Measurements from ENCODE around the gene KREMEN2.

KREMEN2 gene

GRCh38 chr16:2976201-2976600, 12.1 kb downstream of the KREMEN2 start:
- DNase-seq = peak in 12 of 58 donors; percentile 3 to 43 (median 24)

- no peak for DNase-seq
These were observed 12.6 kb downstream of the KREMEN2 start for GRCh38 chr16:2976673-2977072.

GRCh38 chr16:2977440-2977839, 13.4 kb downstream of the KREMEN2 start:
- peak in 31 of 58 donors; percentile 12 to 76 (median 41) for DNase-seq

- DNase-seq = no peak
These were observed 15.7 kb downstream of the KREMEN2 start for GRCh38 chr16:2979669-2980226.

- peak; percentile 30 to 89 (median 82) for DNase-seq
These were observed 16.4 kb downstream of the KREMEN2 start, which contains the start of gene PKMYT1 for GRCh38 chr16:2980227-2981176. PKMYT1 (minus strand) TSS chr16:2980446; CDS start chr16:2979657, 789 bp downstream.

GRCh38 chr16:2981177-2981898, 17.3 kb downstream of the KREMEN2 start:
- DNase-seq = no peak

GRCh38 chr16:2981899-2982250, 17.8 kb downstream of the KREMEN2 start:
- DNase-seq = no peak

GRCh38 chr16:2982402-2982801, 18.3 kb downstream of the KREMEN2 start:
- no peak for DNase-seq

- peak in 54 of 58 donors; percentile 28 to 87 (median 63) for DNase-seq
These were observed 19.6 kb downstream of the KREMEN2 start for GRCh38 chr16:2983706-2984136.

- DNase-seq = no peak
These were observed 21.4 kb downstream of the KREMEN2 start for GRCh38 chr16:2985462-2985861.

GRCh38 chr16:2985893-2986355, 21.8 kb downstream of the KREMEN2 start:
- DNase-seq = peak in 5 of 58 donors; percentile 12 to 37 (median 15)

- DNase-seq = no peak
These were observed 22.6 kb downstream of the KREMEN2 start for GRCh38 chr16:2986623-2987188.

GRCh38 chr16:2987286-2987685, 23.2 kb downstream of the KREMEN2 start:
- no peak for DNase-seq

- DNase-seq = no peak
These were observed 23.8 kb downstream of the KREMEN2 start for GRCh38 chr16:2987833-2988232.

- DNase-seq = no peak
These were observed 24.6 kb downstream of the KREMEN2 start for GRCh38 chr16:2988590-2989099.

GRCh38 chr16:2990891-2991290, 26.8 kb downstream of the KREMEN2 start:
- no peak for DNase-seq

GRCh38 chr16:2991566-2992261, 27.6 kb downstream of the KREMEN2 start:
- no peak for DNase-seq

GRCh38 chr16:2992383-2993081, 28.5 kb downstream of the KREMEN2 start:
- DNase-seq = no peak

- no peak for DNase-seq
These were observed 32.2 kb downstream of the KREMEN2 start for GRCh38 chr16:2996298-2996697.

GRCh38 chr16:2999929-3000328, 35.9 kb downstream of the KREMEN2 start:
- no peak for DNase-seq

All from anterior cingulate cortex (tissue), 58 donors.